ENCODE data around the gene IL17RE.
A peak's percentile ranks its signal among the peaks of the same experiment; 100 is the strongest.
"Not testable (repeated sequence)": the region's sequence is repeated elsewhere in the genome, so short reads cannot be mapped to it uniquely, and the experiment has no call there.

IL17RE gene, protein sequence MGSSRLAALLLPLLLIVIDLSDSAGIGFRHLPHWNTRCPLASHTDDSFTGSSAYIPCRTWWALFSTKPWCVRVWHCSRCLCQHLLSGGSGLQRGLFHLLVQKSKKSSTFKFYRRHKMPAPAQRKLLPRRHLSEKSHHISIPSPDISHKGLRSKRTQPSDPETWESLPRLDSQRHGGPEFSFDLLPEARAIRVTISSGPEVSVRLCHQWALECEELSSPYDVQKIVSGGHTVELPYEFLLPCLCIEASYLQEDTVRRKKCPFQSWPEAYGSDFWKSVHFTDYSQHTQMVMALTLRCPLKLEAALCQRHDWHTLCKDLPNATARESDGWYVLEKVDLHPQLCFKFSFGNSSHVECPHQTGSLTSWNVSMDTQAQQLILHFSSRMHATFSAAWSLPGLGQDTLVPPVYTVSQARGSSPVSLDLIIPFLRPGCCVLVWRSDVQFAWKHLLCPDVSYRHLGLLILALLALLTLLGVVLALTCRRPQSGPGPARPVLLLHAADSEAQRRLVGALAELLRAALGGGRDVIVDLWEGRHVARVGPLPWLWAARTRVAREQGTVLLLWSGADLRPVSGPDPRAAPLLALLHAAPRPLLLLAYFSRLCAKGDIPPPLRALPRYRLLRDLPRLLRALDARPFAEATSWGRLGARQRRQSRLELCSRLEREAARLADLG
- long read RNA-seq, result 0 reads

DNA sequence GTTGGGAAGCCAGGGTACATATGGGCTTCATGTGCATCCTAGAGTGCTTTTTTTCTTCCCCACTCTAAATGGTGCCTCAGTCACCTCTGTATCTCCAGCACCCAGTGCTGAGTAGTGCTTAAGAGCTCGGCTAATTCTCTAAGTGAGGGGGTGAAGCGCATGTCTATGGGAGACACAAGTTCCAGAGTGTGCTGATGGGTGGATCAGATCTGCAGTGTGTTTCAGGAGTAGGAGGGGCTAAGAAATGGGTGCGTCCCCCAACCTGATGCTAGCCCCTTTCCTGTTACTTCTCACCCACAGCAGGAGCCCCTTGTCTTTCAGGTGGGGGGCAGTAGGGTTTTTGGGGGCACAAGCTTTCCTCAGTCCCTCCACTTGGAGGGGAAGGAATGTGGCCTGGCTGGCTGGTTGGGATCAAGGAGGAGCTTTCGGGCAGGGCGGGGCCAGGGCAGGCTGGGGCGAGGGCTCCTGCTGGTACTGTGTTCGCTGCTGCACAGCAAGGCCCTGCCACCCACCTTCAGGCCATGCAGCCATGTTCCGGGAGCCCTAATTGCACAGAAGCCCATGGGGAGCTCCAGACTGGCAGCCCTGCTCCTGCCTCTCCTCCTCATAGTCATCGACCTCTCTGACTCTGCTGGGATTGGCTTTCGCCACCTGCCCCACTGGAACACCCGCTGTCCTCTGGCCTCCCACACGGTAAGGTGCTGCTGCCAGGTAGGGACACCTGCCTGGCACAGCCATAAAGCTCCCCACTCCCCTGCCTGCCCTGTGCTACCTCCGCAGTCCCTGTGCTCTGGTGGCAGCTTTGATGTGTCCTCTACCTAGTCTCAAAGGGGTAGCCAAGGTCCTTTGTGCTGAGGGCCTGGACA, at the start of gene IL17RE:
IL17RE (plus strand) TSS at position 477 of the 866 bp plus-strand sequence; CDS start at position 562, 85 bp downstream.
- Histone ChIP-seq H3K27me3 (ENCODE audit: insufficient read depth, poor library complexity, severe bottlenecking) (no peaks in the 10 kb centered on the region), H3K27ac (replicated peaks) (peak within 1 kb of the TSS; percentile 47), H3K4me3 (replicated peaks; ENCODE audit: insufficient read depth, low read length) (no peak within 1 kb of the TSS)
- TF ChIP-seq SPI1 (IDR thresholded peaks at IDR 0.05; ENCODE audit: borderline replicate concordance, low read depth) (no peak), CTCF (IDR thresholded peaks at IDR 0.05; ENCODE audit: insufficient read depth, low read length) (no peak), GABPA (IDR thresholded peaks at IDR 0.05; ENCODE audit: low read depth) (no peak), POLR2AphosphoS5 (IDR thresholded peaks at IDR 0.05; ENCODE audit: low read depth) (no peak), REST (IDR thresholded peaks at IDR 0.05; ENCODE audit: insufficient replicate concordance, low read depth) (no peak)
- DNase-seq (ENCODE audit: low read depth in 1 of 2, low spot score in 1 of 2), result no peak

DNA sequence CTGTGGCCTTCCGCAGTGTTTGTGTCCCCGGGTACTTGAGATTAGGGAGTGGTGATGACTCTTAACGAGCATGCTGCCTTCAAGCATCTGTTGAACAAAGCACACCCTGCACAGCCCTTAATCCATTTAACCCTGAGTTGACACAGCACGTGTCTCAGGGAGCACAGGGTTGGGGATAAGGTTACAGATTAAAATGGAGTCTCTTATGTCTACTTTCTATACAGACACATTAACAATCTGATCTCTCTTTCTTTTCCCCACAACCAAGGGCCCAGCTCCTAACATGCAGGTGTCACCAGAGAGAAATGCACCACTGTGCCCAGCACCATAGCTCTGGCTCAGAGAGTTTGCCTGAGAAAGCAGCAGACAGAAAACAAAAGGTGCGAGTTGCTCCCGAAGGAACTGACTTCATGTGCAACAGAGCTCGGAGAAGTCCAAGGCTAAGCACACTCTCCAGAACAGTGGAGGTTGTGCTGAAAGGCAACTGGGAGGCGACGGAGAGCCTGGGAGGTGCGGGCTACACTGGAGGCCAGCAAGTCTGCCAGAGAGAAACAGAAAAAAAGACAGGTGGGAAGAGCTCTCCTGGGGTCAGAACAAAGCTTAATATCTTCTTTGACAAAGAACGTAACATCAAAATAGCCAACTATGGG, 48.2 kb upstream of the IL17RE start:
- not testable (repeated sequence) for H3K27me3 ChIP-seq (ENCODE audit: insufficient read depth, poor library complexity, severe bottlenecking); H3K4me3 ChIP-seq (replicated peaks; ENCODE audit: insufficient read depth, low read length); DNase-seq (ENCODE audit: low read depth in 1 of 2, low spot score in 1 of 2); H3K27ac ChIP-seq (replicated peaks)

GRCh38 chr3:9855594-9855993, 47.1 kb upstream of the IL17RE start:
- no peak overlapping the region for H3K27ac ChIP-seq (replicated peaks)
- TF ChIP-seq POLR2AphosphoS5 (IDR thresholded peaks at IDR 0.05; ENCODE audit: low read depth) (no peak), REST (IDR thresholded peaks at IDR 0.05; ENCODE audit: insufficient replicate concordance, low read depth) (no peak), GABPA (IDR thresholded peaks at IDR 0.05; ENCODE audit: low read depth) (no peak), CTCF (IDR thresholded peaks at IDR 0.05; ENCODE audit: insufficient read depth, low read length) (no peak), SPI1 (IDR thresholded peaks at IDR 0.05; ENCODE audit: borderline replicate concordance, low read depth) (no peak)
- H3K27me3 ChIP-seq (ENCODE audit: insufficient read depth, poor library complexity, severe bottlenecking), result no peaks in the 10 kb centered on the region
- no peak for DNase-seq (ENCODE audit: low read depth in 1 of 2, low spot score in 1 of 2)
- H3K4me3 ChIP-seq (replicated peaks; ENCODE audit: insufficient read depth, low read length), result no peak overlapping the region

Measured in HL-60 (cell line).